ENCODE data around the gene TCP11.

TCP11 gene

DNA sequence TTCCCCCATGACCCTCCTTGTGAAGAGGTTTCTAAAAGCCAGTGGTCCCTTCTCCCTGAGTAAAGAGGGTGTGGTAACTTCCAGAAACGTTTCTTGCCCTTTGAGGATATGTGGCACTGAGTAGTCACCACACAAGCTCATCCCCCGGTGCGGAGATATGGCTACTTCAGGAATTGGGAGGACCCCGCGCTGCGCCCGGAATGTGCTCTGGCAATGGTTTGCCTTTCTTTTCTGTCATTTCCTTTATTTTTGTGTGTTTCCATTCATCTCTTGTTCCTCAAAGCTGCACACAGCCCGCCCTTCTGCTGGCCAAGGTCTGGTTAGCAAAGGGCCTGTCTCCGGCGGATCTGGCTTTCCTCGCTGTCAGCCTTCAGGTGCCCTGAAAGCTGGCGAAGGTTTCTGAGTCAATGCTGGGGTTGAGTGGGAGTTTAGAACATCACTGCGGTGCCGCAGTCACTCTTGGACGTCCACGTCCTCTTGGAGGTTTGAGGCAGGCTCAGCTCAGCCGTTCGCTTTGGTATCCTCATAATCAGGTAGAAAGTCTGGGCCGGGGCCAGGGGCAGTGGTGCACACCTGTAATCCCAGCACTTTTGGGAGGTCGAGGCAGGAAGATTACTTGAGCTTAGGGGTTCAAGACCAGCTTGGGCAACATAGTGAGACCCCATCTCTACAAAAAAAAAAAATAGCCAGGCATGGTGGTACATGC is 67.2 kb downstream of the TCP11 start (continued):
- TF ChIP-seq ZC3H10 (CRISPR knock-in tag; IDR thresholded peaks at IDR 0.05) (no peak), TOX (CRISPR knock-in tag; IDR thresholded peaks at IDR 0.05; ENCODE audit: borderline replicate concordance) (no peak), ZNF8 (CRISPR knock-in tag; IDR thresholded peaks at IDR 0.05) (no peak)

DNA sequence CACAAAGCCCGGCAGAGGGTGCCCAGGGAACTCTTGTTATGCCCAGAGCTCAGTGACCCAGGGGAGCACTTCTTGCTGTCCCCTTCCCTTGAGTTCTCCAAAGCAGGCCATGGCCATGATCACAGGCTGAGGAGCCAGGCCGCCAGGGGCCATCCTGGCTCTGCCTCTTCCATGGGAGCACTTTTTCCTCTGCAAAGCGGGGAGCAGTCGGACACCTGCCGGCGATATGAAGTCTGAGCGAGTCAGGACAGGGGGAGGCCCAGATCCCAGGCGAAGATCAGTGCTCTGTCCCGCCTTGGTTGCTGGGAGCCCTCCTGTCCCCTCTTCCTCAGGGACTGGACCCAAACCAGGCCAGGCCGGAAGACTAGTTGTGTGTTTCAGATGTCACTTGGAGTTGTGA is 67.9 kb downstream of the TCP11 start:
- no peak for TF ChIP-seq SNAI2 (CRISPR knock-in tag; IDR thresholded peaks at IDR 0.05)
- TF ChIP-seq, protein P1, sequence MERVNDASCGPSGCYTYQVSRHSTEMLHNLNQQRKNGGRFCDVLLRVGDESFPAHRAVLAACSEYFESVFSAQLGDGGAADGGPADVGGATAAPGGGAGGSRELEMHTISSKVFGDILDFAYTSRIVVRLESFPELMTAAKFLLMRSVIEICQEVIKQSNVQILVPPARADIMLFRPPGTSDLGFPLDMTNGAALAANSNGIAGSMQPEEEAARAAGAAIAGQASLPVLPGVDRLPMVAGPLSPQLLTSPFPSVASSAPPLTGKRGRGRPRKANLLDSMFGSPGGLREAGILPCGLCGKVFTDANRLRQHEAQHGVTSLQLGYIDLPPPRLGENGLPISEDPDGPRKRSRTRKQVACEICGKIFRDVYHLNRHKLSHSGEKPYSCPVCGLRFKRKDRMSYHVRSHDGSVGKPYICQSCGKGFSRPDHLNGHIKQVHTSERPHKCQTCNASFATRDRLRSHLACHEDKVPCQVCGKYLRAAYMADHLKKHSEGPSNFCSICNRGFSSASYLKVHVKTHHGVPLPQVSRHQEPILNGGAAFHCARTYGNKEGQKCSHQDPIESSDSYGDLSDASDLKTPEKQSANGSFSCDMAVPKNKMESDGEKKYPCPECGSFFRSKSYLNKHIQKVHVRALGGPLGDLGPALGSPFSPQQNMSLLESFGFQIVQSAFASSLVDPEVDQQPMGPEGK (CRISPR knock-in tag; IDR thresholded peaks at IDR 0.05; ENCODE audit: borderline replicate concordance): no peak
- TF ChIP-seq ZFP30 (CRISPR knock-in tag; IDR thresholded peaks at IDR 0.05): no peak
- TF ChIP-seq TOX (CRISPR knock-in tag; IDR thresholded peaks at IDR 0.05; ENCODE audit: borderline replicate concordance): no peak
- TF ChIP-seq TCF4 (CRISPR knock-in tag; IDR thresholded peaks at IDR 0.05; ENCODE audit: borderline replicate concordance): no peak
- ATAC-seq: no peak

DNA sequence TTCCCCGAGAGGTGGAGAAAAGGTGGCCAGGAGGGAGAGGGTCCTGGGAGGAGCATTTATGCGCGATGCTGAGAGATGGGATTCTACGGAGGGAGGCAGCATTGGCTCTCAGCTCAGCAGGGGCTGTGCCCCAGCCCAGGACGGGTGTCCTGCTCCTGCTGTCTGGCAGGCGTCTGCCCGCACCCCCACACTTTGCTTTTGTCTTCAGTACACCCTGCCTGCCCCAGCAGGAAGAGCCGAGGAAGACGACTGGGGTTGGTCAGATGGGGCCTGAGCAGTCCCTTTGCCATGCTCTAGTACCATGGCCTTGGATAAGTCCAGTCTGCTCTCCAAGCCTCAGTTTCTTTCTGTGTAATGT is 68.5 kb downstream of the TCP11 start:
- TF ChIP-seq, protein P2, sequence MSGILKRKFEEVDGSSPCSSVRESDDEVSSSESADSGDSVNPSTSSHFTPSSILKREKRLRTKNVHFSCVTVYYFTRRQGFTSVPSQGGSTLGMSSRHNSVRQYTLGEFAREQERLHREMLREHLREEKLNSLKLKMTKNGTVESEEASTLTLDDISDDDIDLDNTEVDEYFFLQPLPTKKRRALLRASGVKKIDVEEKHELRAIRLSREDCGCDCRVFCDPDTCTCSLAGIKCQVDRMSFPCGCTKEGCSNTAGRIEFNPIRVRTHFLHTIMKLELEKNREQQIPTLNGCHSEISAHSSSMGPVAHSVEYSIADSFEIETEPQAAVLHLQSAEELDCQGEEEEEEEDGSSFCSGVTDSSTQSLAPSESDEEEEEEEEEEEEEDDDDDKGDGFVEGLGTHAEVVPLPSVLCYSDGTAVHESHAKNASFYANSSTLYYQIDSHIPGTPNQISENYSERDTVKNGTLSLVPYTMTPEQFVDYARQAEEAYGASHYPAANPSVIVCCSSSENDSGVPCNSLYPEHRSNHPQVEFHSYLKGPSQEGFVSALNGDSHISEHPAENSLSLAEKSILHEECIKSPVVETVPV (CRISPR knock-in tag; IDR thresholded peaks at IDR 0.05): no peak
- TF ChIP-seq, protein P3, sequence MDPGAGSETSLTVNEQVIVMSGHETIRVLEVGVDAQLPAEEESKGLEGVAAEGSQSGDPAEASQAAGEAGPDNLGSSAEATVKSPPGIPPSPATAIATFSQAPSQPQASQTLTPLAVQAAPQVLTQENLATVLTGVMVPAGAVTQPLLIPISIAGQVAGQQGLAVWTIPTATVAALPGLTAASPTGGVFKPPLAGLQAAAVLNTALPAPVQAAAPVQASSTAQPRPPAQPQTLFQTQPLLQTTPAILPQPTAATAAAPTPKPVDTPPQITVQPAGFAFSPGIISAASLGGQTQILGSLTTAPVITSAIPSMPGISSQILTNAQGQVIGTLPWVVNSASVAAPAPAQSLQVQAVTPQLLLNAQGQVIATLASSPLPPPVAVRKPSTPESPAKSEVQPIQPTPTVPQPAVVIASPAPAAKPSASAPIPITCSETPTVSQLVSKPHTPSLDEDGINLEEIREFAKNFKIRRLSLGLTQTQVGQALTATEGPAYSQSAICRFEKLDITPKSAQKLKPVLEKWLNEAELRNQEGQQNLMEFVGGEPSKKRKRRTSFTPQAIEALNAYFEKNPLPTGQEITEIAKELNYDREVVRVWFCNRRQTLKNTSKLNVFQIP (CRISPR knock-in tag; IDR thresholded peaks at IDR 0.05; ENCODE audit: borderline replicate concordance, low read depth): no peak
- TF ChIP-seq ZFP3 (CRISPR knock-in tag; IDR thresholded peaks at IDR 0.05): no peak
- no peak for TF ChIP-seq CSDC2 (CRISPR knock-in tag; IDR thresholded peaks at IDR 0.05)
- TF ChIP-seq, protein P4, sequence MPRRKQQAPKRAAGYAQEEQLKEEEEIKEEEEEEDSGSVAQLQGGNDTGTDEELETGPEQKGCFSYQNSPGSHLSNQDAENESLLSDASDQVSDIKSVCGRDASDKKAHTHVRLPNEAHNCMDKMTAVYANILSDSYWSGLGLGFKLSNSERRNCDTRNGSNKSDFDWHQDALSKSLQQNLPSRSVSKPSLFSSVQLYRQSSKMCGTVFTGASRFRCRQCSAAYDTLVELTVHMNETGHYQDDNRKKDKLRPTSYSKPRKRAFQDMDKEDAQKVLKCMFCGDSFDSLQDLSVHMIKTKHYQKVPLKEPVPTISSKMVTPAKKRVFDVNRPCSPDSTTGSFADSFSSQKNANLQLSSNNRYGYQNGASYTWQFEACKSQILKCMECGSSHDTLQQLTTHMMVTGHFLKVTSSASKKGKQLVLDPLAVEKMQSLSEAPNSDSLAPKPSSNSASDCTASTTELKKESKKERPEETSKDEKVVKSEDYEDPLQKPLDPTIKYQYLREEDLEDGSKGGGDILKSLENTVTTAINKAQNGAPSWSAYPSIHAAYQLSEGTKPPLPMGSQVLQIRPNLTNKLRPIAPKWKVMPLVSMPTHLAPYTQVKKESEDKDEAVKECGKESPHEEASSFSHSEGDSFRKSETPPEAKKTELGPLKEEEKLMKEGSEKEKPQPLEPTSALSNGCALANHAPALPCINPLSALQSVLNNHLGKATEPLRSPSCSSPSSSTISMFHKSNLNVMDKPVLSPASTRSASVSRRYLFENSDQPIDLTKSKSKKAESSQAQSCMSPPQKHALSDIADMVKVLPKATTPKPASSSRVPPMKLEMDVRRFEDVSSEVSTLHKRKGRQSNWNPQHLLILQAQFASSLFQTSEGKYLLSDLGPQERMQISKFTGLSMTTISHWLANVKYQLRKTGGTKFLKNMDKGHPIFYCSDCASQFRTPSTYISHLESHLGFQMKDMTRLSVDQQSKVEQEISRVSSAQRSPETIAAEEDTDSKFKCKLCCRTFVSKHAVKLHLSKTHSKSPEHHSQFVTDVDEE (CRISPR knock-in tag; IDR thresholded peaks at IDR 0.05): no peak
- no peak for TF ChIP-seq TCF4 (CRISPR knock-in tag; IDR thresholded peaks at IDR 0.05; ENCODE audit: borderline replicate concordance)
- no peak for TF ChIP-seq ZNF565 (CRISPR knock-in tag; conservative IDR thresholded peaks at IDR 0.05; ENCODE audit: low read depth)
- no peak for ATAC-seq

DNA sequence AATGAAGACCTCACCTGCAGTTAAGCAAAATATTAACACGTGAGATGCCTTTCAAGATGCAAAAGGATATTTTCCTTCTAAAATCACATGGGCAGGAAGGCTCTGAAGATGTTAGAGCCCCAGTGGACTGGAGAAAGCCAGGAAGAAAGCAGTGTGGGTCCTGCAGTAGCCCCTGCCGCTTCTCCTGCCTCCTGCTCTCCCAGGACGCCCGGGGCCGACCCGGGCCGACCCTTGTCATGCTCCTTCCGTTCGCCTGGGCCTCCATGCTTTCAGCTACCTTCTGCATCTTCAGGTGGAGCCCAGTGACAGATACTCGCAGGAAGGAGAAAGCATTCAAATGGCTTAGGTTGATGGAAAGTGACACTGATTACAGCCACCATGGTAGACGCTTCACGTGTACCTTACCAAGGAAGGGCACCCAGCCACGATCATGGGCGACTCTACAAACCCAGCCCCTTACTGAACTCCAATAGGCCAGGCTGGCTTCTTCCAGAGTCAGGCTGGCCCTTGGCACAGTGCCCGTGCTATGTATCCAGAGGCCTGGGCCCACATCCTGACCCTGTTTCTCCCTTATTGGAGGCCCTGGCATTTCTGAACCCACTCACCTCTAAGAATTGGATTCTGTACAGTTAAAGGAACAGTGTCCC is 69.0 kb downstream of the TCP11 start:
- no peak for TF ChIP-seq ISL1 (CRISPR knock-in tag; IDR thresholded peaks at IDR 0.05)
- no peak for TF ChIP-seq ZC3H10 (CRISPR knock-in tag; IDR thresholded peaks at IDR 0.05)
- TF ChIP-seq GLIS3 (CRISPR knock-in tag; IDR thresholded peaks at IDR 0.05): no peak
- TF ChIP-seq ZNF565 (CRISPR knock-in tag; conservative IDR thresholded peaks at IDR 0.05; ENCODE audit: low read depth): no peak
- no peak for TF ChIP-seq RARB (CRISPR knock-in tag; IDR thresholded peaks at IDR 0.05)
- TF ChIP-seq CSDC2 (CRISPR knock-in tag; IDR thresholded peaks at IDR 0.05): no peak
- no peak for TF ChIP-seq BACH2 (CRISPR knock-in tag; IDR thresholded peaks at IDR 0.05; ENCODE audit: borderline replicate concordance)
- no peak for TF ChIP-seq ZNF70 (CRISPR knock-in tag; IDR thresholded peaks at IDR 0.05)
- no peak for TF ChIP-seq PPARA (CRISPR knock-in tag; IDR thresholded peaks at IDR 0.05; ENCODE audit: borderline replicate concordance)
- TF ChIP-seq, protein P3 (CRISPR knock-in tag; IDR thresholded peaks at IDR 0.05; ENCODE audit: borderline replicate concordance, low read depth): no peak
- no peak for TF ChIP-seq ZNF8 (CRISPR knock-in tag; IDR thresholded peaks at IDR 0.05)
- TF ChIP-seq OSR1 (CRISPR knock-in tag; IDR thresholded peaks at IDR 0.05): no peak
- no peak for TF ChIP-seq SNAI2 (CRISPR knock-in tag; IDR thresholded peaks at IDR 0.05)
- TF ChIP-seq, protein P4 (CRISPR knock-in tag; IDR thresholded peaks at IDR 0.05): no peak
- TF ChIP-seq TOX (CRISPR knock-in tag; IDR thresholded peaks at IDR 0.05; ENCODE audit: borderline replicate concordance): no peak
- ATAC-seq: no peak
